ENCODE data around the gene ALS2. TPM values are rescaled to one million over a fixed set of nuclear protein-coding genes. Genes with fewer than 3 reads are reported as not detected.

Gene ALS2
- total and polyA plus RNA-seq, 12 donors, result 3.1 to 24.3 (median 15.3) TPM

- intact Hi-C loops (cut with DNase I), result no loop called here
- Histone ChIP-seq H3K4me3 (no peak overlapping the region), H3K27me3 (no peaks in the 10 kb centered on the region), H3K4me1 (replicated peaks in 1 of 2) (no peaks in the 10 kb centered on the region), H3K9me3 (replicated peaks in 1 of 3) (no peaks in the 10 kb centered on the region), H3K36me3 (replicated peaks in 1 of 2) (peaks cover 0 to 38% of the 10 kb centered on the region in 2 donors), H3K27ac (no peak overlapping the region)
- 89 to 93% (median 91%) methylated on average over 5 of the region's 5 CpGs for WGBS, 4 donors
- TF ChIP-seq CTCF (IDR thresholded peaks at IDR 0.05) (no peak), POLR2A (IDR thresholded peaks at IDR 0.05) (no peak)
- no peak for DNase-seq
These were observed 50.0 kb downstream of the ALS2 start for GRCh38 chr2:201730651-201731285.

DNA sequence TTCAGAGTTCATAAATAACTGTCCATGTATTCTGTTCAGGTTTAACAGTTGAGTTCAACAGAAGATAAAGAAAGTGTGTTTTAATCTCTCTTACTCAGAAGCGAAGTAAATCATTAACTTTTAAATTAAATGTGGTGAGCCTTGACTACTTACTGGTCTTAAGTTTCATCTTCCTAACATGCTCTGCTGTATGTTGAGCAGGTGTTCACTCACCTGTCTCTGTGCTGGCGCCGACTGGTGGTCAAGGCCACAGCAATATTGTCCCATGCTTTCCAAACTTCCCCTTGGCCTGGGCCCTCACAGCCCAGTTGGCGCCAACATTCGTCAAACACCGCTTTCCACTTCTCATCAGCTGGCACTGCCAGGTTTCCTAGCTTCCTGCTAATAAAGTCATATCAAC is 65.3 kb downstream of the ALS2 start:
- peaks cover 0 to 43% of the 10 kb centered on the region in 2 donors for H3K36me3 ChIP-seq (replicated peaks in 1 of 2)
- no peaks in the 10 kb centered on the region for H3K4me1 ChIP-seq (replicated peaks in 1 of 2)
- H3K27ac ChIP-seq, result no peak overlapping the region
- no peak overlapping the region for H3K4me3 ChIP-seq
- no peak for DNase-seq
- intact Hi-C loops (cut with DNase I), result no loop called here
- no peaks in the 10 kb centered on the region for H3K27me3 ChIP-seq
- 88 to 95% (median 93%) methylated on average over 6 of the region's 6 CpGs for WGBS, 4 donors
- TF ChIP-seq CTCF (IDR thresholded peaks at IDR 0.05) (no peak), POLR2A (IDR thresholded peaks at IDR 0.05) (no peak)
- no peaks in the 10 kb centered on the region for H3K9me3 ChIP-seq (replicated peaks in 1 of 3)

DNA sequence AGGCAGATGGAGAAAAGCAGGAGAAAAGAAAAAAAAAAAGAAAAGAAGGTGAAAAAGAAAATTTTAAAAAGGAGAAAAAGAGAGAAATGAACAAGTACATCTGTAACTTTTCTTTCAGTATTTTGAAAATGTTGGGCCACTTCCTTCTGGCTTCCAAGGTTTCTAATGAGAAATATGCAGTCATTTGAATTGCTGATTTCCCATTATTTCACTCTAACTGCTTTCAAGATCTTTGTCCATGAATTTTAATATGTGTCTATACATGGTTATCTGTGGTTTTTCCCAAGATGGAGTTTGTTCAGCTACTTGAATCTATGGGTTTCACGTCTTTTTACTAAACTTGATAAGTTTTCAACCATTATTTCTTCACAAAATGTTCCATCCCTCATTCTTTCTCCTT is 68.0 kb downstream of the ALS2 start:
- no peaks in the 10 kb centered on the region for H3K4me1 ChIP-seq (replicated peaks in 1 of 2)
- no peak overlapping the region for H3K27ac ChIP-seq
- no peak overlapping the region for H3K4me3 ChIP-seq
- TF ChIP-seq CTCF (IDR thresholded peaks at IDR 0.05) (no peak), POLR2A (IDR thresholded peaks at IDR 0.05) (no peak)
- WGBS, 4 donors, result 91 to 98% (median 96%) methylated on average over 1 of the region's 1 CpG
- H3K36me3 ChIP-seq (replicated peaks in 1 of 2), result peaks cover 0 to 55% of the 10 kb centered on the region in 2 donors
- DNase-seq, result no peak
- intact Hi-C loops (cut with DNase I), result no loop called here
- no peaks in the 10 kb centered on the region for H3K9me3 ChIP-seq (replicated peaks in 1 of 3)
- no peaks in the 10 kb centered on the region for H3K27me3 ChIP-seq

DNA sequence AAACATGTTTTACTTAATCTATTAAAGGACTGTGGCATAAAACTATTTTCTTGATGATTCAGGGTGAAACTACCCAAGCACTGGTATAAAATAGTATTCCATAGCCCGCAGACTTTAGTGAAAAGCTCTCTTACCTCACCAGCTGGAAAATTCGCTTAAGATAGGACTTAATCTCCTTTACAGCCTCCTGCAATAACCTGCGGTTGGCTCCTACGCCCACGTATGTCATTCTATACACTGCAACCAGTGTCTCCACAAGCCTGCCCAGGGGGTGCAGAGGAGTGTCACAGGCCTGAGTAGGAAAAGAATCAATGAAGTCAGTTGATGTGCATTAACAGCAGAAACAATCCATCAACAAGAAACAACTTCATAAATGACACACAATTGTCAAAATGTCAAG is 71.0 kb downstream of the ALS2 start:
- no peaks in the 10 kb centered on the region for H3K9me3 ChIP-seq (replicated peaks in 1 of 3)
- H3K36me3 ChIP-seq (replicated peaks in 1 of 2), result peaks cover 0 to 43% of the 10 kb centered on the region in 2 donors
- no peaks in the 10 kb centered on the region for H3K27me3 ChIP-seq
- no peak overlapping the region for H3K27ac ChIP-seq
- WGBS, 4 donors, result 92 to 97% (median 93%) methylated on average over 5 of the region's 5 CpGs
- intact Hi-C loops (cut with DNase I), result no loop called here
- no peak for TF ChIP-seq POLR2A (IDR thresholded peaks at IDR 0.05)
- TF ChIP-seq CTCF (IDR thresholded peaks at IDR 0.05), result no peak
- no peaks in the 10 kb centered on the region for H3K4me1 ChIP-seq (replicated peaks in 1 of 2)
- H3K4me3 ChIP-seq, result no peak overlapping the region
- no peak for DNase-seq
